K562 (cell line): ENCODE results near the gene DDX60.

Experiments used
- CTCF ChIP-seq, 3 experiments: IDR thresholded peaks in 2 of 3; conservative IDR thresholded peaks in 1 of 3; 2 replicates each; pipeline ENCODE4 v1.5.1; 2011 to 2012; ENCODE audit warnings: low read length in 3 of 3, mild to moderate bottlenecking in 3 of 3, control low read depth in 2 of 3, improper control_type of control experiment in 1 of 3, inconsistent platforms in 1 of 3, low read depth in 1 of 3, mixed read lengths in 1 of 3, moderate library complexity in 1 of 3; ENCODE audit not compliant: insufficient read depth in 2 of 3
- EP300 ChIP-seq: IDR thresholded peaks from 2 replicates; pipeline ENCODE4 v1.6.1; 2012; ENCODE audit warnings: low read length, improper control_type of control experiment
- GATAD2A ChIP-seq: fragments of 450-650 bp; IDR thresholded peaks from 2 replicates; pipeline ENCODE4 v1.6.1; 2017
- NR1H2 ChIP-seq: sonication (generic); formaldehyde crosslinking; IDR thresholded peaks from 2 replicates; pipeline ENCODE4 v1.4.0; 2020; ENCODE audit warnings: mild to moderate bottlenecking, missing genetic modification reagents
- RERE ChIP-seq: sonication (generic); formaldehyde crosslinking; IDR thresholded peaks from 2 replicates; pipeline ENCODE4 v1.8.0; 2023; ENCODE audit warnings: missing genetic modification reagents, mild to moderate bottlenecking, borderline replicate concordance
- SMAD4 ChIP-seq: fragments of 250-450 bp; sonication (Bioruptor Pico); conservative IDR thresholded peaks from 2 replicates; pipeline ENCODE4 v1.8.0; 2021; ENCODE audit warnings: inconsistent platforms, mild to moderate bottlenecking, moderate library complexity
- TAF15 ChIP-seq: fragments of 200-400 bp; formaldehyde crosslinking; IDR thresholded peaks from 2 replicates; pipeline ENCODE4 v1.6.1; 2017; ENCODE audit warnings: mild to moderate bottlenecking, low read depth, low read length, moderate library complexity
- ZBTB33 ChIP-seq: sonication (generic); formaldehyde crosslinking; IDR thresholded peaks from 2 replicates; pipeline ENCODE4 v1.8.1; 2023; ENCODE audit warnings: mild to moderate bottlenecking, missing genetic modification reagents
- ZEB2 ChIP-seq: fragments of 450-650 bp; IDR thresholded peaks from 2 replicates; pipeline ENCODE4 v1.6.1; 2016
- ZNF354B ChIP-seq: fragments of 250-450 bp; sonication (Bioruptor Pico); IDR thresholded peaks from 2 replicates; pipeline ENCODE4 v1.4.0; 2020

- TF ChIP-seq NR1H2 (CRISPR knock-in tag), result no peak
- no peak for TF ChIP-seq RERE
- no peak for TF ChIP-seq ZNF354B (CRISPR knock-in tag)
- TF ChIP-seq ZEB2, result no peak
- TF ChIP-seq GATAD2A, result no peak
- no peak for TF ChIP-seq TAF15
- no peak for TF ChIP-seq EP300
- no peak for TF ChIP-seq CTCF (IDR thresholded peaks at IDR 0.05 in 2 of 3, conservative IDR thresholded peaks at IDR 0.05 in 1 of 3; ENCODE audit: insufficient read depth in 2 of 3, low read depth in 1 of 3, low read length in 3 of 3)
- no peak for TF ChIP-seq ZBTB33 (CRISPR knock-in tag)
- no peak for TF ChIP-seq SMAD4 (CRISPR knock-in tag)
Measured at GRCh38 chr4:168274871-168275270, 43.7 kb downstream of the DDX60 start.
